Activated naive CD8-positive, alpha-beta T cell (primary cell): Measurements from ENCODE around the gene FXR2.

Experiments
- H3K27ac Mint-ChIP-seq: one replicate; pipeline ENCODE4 v1.8.0; 2021; ENCODE audit warnings: mixed read lengths
- H3K27me3 Mint-ChIP-seq: one replicate; pipeline ENCODE4 v1.8.0; 2021; ENCODE audit warnings: mixed read lengths
- H3K36me3 Mint-ChIP-seq: one replicate; pipeline ENCODE4 v1.8.0; 2021; ENCODE audit warnings: mixed read lengths
- H3K4me1 Mint-ChIP-seq: one replicate; pipeline ENCODE4 v1.8.0; 2021; ENCODE audit warnings: low read depth, mixed read lengths
- H3K4me3 Mint-ChIP-seq: one replicate; pipeline ENCODE4 v1.8.0; 2021; ENCODE audit warnings: mild to moderate bottlenecking, mixed read lengths
- H3K9me3 Mint-ChIP-seq: one replicate; pipeline ENCODE4 v1.8.0; 2021; ENCODE audit warnings: low read depth, mixed read lengths

The FXR2 gene

GRCh38 chr17:7574176-7574953, 40.3 kb downstream of the FXR2 start:
- Mint-ChIP-seq H3K27me3 (no peaks in the 10 kb centered on the region), H3K27ac (peak overlapping the region; percentile 99), H3K36me3 (peaks cover 32% of the 10 kb centered on the region), H3K4me3 (peak overlapping the region; percentile 98), H3K9me3 (no peaks in the 10 kb centered on the region), H3K4me1 (peaks cover 61% of the 10 kb centered on the region)

- Mint-ChIP-seq H3K4me3 (peak overlapping the region; percentile 98), H3K27ac (peak overlapping the region; percentile 99), H3K36me3 (peaks cover 31% of the 10 kb centered on the region), H3K27me3 (no peaks in the 10 kb centered on the region), H3K9me3 (no peaks in the 10 kb centered on the region), H3K4me1 (peaks cover 53% of the 10 kb centered on the region)
These were observed 41.2 kb downstream of the FXR2 start for GRCh38 chr17:7573324-7574080.

GRCh38 chr17:7572588-7573323, 41.9 kb downstream of the FXR2 start:
- H3K4me1 Mint-ChIP-seq: peaks cover 46% of the 10 kb centered on the region

GRCh38 chr17:7572338-7572587, 42.4 kb downstream of the FXR2 start:
- H3K4me1 Mint-ChIP-seq: peaks cover 41% of the 10 kb centered on the region
- H3K27me3 Mint-ChIP-seq: no peaks in the 10 kb centered on the region

More at GRCh38 chr17:7572588-7573323, 41.9 kb downstream of the FXR2 start:
- peak overlapping the region; percentile 98 for H3K4me3 Mint-ChIP-seq
- peak overlapping the region; percentile 99 for H3K27ac Mint-ChIP-seq
- peaks cover 27% of the 10 kb centered on the region for H3K36me3 Mint-ChIP-seq
- no peaks in the 10 kb centered on the region for H3K9me3 Mint-ChIP-seq
- no peaks in the 10 kb centered on the region for H3K27me3 Mint-ChIP-seq

DNA sequence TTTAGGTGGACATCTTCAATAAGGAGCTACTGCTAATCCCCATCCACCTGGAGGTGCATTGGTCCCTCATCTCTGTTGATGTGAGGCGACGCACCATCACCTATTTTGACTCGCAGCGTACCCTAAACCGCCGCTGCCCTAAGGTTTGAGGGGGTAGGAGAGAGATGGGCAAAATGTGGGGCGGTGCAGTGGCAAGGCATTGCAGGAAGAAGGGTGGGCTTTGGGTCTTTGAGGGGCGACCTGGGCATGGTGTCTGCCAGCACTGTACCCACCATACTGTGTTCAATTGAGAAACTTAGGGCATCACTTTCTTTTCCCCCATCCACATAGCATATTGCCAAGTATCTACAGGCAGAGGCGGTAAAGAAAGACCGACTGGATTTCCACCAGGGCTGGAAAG, 44.3 kb downstream of the FXR2 start:
- H3K4me3 Mint-ChIP-seq: peak overlapping the region; percentile 69
- no peaks in the 10 kb centered on the region for H3K27me3 Mint-ChIP-seq
- no peaks in the 10 kb centered on the region for H3K9me3 Mint-ChIP-seq
- peak overlapping the region; percentile 22 for H3K27ac Mint-ChIP-seq
- H3K36me3 Mint-ChIP-seq: peaks cover 19% of the 10 kb centered on the region
- peaks cover 23% of the 10 kb centered on the region for H3K4me1 Mint-ChIP-seq

More at GRCh38 chr17:7572338-7572587, 42.4 kb downstream of the FXR2 start:
- H3K27ac Mint-ChIP-seq: peak overlapping the region; percentile 99
- peak overlapping the region; percentile 98 for H3K4me3 Mint-ChIP-seq
- H3K9me3 Mint-ChIP-seq: no peaks in the 10 kb centered on the region
- H3K36me3 Mint-ChIP-seq: peaks cover 27% of the 10 kb centered on the region

DNA sequence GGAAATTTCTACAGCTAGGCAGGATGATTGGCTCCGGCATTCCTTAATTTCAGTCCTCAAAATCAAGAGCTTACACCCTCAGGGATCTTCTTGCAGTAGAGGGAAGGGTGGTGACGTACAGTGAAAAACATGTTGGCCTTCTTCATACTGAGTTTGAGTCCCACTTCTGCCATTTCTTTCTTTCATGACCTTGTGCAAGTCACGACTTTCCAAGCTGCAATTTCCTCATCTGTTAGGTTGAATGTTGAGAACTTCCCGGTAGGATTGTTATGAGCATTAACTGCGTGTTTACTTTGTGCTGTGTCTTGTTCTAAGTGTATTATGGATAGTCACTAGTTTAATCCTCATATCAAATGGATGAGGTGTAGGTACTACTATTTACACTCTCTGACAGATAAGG, 45.1 kb downstream of the FXR2 start:
- Mint-ChIP-seq H3K4me3 (no peak overlapping the region), H3K27ac (no peak overlapping the region), H3K27me3 (no peaks in the 10 kb centered on the region), H3K36me3 (peaks cover 14% of the 10 kb centered on the region), H3K4me1 (peaks cover 15% of the 10 kb centered on the region), H3K9me3 (no peaks in the 10 kb centered on the region)

DNA sequence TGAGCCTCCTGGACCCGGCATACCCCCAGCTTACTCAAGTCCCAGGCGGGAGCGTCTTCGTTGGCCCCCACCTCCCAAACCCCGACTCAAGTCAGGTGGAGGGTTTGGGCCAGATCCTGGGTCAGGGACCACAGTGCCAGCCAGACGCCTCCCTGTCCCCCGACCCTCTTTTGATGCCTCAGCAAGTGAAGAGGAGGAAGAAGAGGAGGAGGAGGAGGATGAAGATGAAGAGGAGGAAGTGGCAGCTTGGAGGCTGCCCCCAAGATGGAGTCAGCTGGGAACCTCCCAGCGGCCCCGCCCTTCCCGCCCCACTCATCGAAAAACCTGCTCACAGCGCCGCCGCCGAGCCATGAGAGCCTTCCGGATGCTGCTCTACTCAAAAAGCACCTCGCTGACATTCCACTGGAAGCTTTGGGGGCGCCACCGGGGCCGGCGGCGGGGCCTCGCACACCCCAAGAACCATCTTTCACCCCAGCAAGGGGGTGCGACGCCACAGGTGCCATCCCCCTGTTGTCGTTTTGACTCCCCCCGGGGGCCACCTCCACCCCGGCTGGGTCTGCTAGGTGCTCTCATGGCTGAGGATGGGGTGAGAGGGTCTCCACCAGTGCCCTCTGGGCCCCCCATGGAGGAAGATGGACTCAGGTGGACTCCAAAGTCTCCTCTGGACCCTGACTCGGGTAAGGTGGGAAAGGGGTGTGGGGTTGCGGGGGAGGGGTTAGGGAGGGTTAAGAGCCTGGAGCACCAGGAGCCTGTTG, 51.4 kb downstream of the FXR2 start:
- no peaks in the 10 kb centered on the region for H3K27me3 Mint-ChIP-seq
- H3K4me3 Mint-ChIP-seq: peak overlapping the region; percentile 96
- peaks cover 41% of the 10 kb centered on the region for H3K4me1 Mint-ChIP-seq
- H3K27ac Mint-ChIP-seq: no peak overlapping the region
- no peaks in the 10 kb centered on the region for H3K9me3 Mint-ChIP-seq
- peaks cover 7% of the 10 kb centered on the region for H3K36me3 Mint-ChIP-seq

GRCh38 chr17:7562208-7562605, 52.5 kb downstream of the FXR2 start:
- H3K36me3 Mint-ChIP-seq: peaks cover 7% of the 10 kb centered on the region

DNA sequence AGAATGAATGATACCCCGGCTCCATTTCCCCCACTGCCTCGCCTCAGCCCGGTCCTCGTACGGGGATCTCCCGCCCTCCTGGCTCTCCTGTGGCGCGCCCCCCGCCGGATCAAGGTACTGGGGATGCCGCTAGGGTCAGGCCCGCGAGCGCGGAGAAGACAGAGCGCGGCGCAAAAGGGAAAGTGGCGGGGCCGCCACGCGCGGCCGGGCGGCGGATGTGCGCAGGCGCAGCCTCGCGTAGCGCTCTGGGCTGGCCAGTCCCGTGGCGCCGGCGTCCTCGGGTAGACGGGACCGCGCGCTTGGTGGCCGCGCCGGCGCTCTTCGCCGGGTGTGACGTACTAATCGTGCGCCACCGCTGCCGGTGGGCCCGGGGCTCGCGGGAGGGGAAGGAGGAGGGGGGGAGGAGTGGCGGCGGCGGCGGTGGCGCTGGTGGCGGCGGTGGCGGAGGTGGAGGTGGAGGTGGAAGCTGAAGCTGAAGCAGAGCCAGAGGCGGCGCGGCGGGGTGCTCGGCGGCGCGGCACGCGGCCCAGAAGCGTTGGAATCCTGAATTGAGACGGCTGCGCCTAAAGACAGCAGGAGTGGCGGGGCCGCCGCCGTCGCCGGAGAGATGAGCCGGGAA, 53.0 kb downstream of the FXR2 start, which contains the start of gene SENP3:
TSS of gene SENP3 (plus strand) at position 331 of the 619 bp plus-strand sequence. CDS start 1,158 bp downstream, outside the sequence.
- no peaks in the 10 kb centered on the region for H3K27me3 Mint-ChIP-seq
- peak within 1 kb of the TSS; percentile 96 for H3K4me3 Mint-ChIP-seq
- H3K36me3 Mint-ChIP-seq: peaks cover 5% of the 10 kb centered on the region
- peaks cover 46% of the 10 kb centered on the region for H3K4me1 Mint-ChIP-seq
- H3K27ac Mint-ChIP-seq: peak within 1 kb of the TSS; percentile 98
- no peaks in the 10 kb centered on the region for H3K9me3 Mint-ChIP-seq

More at GRCh38 chr17:7562208-7562605, 52.5 kb downstream of the FXR2 start:
- peaks cover 45% of the 10 kb centered on the region for H3K4me1 Mint-ChIP-seq
- peak overlapping the region; percentile 96 for H3K4me3 Mint-ChIP-seq
- no peaks in the 10 kb centered on the region for H3K9me3 Mint-ChIP-seq
- H3K27ac Mint-ChIP-seq: peak overlapping the region; percentile 94
- no peaks in the 10 kb centered on the region for H3K27me3 Mint-ChIP-seq

GRCh38 chr17:7561028-7561575, 53.6 kb downstream of the FXR2 start:
- Mint-ChIP-seq H3K27me3 (no peaks in the 10 kb centered on the region), H3K9me3 (no peaks in the 10 kb centered on the region), H3K27ac (peak overlapping the region; percentile 98), H3K4me3 (peak overlapping the region; percentile 96), H3K4me1 (peaks cover 50% of the 10 kb centered on the region), H3K36me3 (peaks cover 5% of the 10 kb centered on the region)

DNA sequence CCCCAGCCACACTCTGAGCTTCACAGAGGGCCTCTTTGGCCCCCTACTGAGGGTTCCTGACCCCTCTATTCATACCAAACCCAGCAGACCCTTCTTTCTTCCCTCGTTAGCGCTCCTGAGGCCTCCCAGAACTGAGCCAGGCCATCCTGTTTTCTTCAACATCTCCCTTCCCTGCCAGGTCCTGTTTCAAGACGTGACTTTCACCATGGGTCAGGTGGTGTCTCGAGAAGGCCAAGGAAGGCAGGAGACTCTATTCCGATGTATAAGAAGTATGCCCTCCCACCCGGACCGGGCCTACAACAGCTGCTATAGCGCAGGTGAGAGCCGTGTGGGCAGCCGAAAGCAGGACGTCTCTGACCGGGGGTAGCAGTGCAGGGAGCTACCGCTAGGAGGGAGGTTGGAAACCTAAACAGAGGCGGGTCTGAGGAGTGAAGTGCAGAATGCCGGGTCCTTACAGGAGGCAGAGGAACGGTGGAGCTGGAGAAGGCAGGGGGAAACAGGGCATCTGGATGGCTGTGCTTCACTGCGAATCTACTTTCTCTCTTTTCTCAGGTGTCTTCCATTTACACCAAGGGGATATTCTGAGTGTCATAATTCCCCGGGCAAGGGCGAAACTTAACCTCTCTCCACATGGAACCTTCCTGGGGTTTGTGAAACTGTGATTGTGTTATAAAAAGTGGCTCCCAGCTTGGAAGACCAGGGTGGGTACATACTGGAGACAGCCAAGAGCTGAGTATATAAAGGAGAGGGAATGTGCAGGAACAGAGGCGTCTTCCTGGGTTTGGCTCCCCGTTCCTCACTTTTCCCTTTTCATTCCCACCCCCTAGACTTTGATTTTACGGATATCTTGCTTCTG, 54.3 kb downstream of the FXR2 start:
- Mint-ChIP-seq H3K27me3 (no peaks in the 10 kb centered on the region), H3K27ac (peak overlapping the region; percentile 98), H3K4me3 (peak overlapping the region; percentile 96), H3K9me3 (no peaks in the 10 kb centered on the region), H3K36me3 (peaks cover 5% of the 10 kb centered on the region), H3K4me1 (peaks cover 53% of the 10 kb centered on the region)

DNA sequence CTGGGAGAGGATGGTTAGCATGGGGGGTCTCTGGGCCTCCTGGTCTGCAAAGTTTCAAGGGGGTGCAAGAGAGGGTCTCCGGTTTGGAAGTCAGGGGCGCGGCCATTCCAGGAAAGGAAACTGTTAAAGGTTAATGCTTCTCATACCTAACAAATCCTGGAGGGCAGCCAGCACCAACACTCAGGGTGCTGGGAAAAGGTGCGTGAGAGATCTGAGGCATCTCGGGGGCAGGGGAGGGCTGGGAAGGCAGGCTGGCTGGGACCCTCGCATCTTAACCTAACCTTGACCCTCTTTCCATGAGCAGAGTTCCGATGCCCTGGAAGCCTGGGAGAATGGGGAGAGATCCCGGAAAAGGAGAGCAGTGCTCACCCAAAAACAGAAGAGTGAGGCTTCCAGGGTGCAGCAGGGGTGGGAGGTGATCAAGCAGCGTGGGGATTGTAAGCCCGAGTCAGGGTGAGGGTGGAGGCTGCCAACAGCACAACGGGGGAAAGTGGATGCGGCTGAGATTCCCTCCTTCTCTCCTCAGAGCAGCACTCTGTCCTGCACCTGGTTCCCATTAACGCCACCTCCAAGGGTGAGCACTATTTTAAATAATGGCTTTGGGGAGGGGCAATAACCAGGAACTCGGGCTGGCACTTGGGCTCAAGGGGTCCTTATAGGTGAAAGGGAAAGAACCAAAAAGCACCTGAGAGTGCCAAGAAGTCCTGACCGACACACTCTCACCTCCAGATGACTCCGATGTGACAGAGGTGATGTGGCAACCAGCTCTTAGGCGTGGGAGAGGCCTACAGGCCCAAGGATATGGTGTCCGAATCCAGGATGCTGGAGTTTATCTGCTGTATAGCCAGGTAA, 55.2 kb downstream of the FXR2 start:
- Mint-ChIP-seq H3K4me1 (peaks cover 60% of the 10 kb centered on the region), H3K27me3 (no peaks in the 10 kb centered on the region), H3K36me3 (peaks cover 5% of the 10 kb centered on the region), H3K4me3 (peak overlapping the region; percentile 96), H3K9me3 (no peaks in the 10 kb centered on the region), H3K27ac (peak overlapping the region; percentile 98)
